ENCODE results near the gene TAS2R1. TPM values are rescaled to one million over a fixed set of nuclear protein-coding genes. Genes with fewer than 3 reads are reported as not detected.

Gene TAS2R1
- polyA plus RNA-seq, 2 of the 4 experiments (the other 2 are of a cell fraction): not detected

GRCh38 chr5:9624196-9624947 is 5.8 kb downstream of the TAS2R1 start:
- Histone ChIP-seq H3K27ac (no peak overlapping the region), H3K4me2 (no peak overlapping the region), H3K4me3 (no peak overlapping the region), H3K4me1 (no peaks in the 10 kb centered on the region), H3K9me3 (no peaks in the 10 kb centered on the region)
- ChIA-PET CTCF (interaction anchor here (0.9 kb wide), 1 partner anchor 21 kb away, joined by 3 read pairs; no protein-coding TSS in a partner anchor), POLR2A (no interaction called here)
- TF ChIP-seq PHF8 (IDR thresholded peaks at IDR 0.05; ENCODE audit: borderline replicate concordance, low read depth) (no peak), HEYL (CRISPR knock-in tag; IDR thresholded peaks at IDR 0.05) (no peak), ZC3H11A (IDR thresholded peaks at IDR 0.05) (no peak), ELK1 (IDR thresholded peaks at IDR 0.05; ENCODE audit: low read depth, low read length) (no peak), CBX8 (IDR thresholded peaks at IDR 0.05) (no peak), MYC (IDR thresholded peaks at IDR 0.05; ENCODE audit: borderline replicate concordance, low read length) (no peak), RCOR1 (IDR thresholded peaks at IDR 0.05; ENCODE audit: low read depth, low read length) (no peak), ESRRA (IDR thresholded peaks at IDR 0.05; ENCODE audit: borderline replicate concordance, low read length) (no peak), USF2 (IDR thresholded peaks at IDR 0.05) (no peak), MAFK (IDR thresholded peaks at IDR 0.05; ENCODE audit: partially characterized antibody) (no peak), RNF2 (IDR thresholded peaks at IDR 0.05; ENCODE audit: borderline replicate concordance, low read depth) (no peak), CHD2 (IDR thresholded peaks at IDR 0.05; ENCODE audit: low read length, partially characterized antibody) (no peak), BHLHE40 (IDR thresholded peaks at IDR 0.05; ENCODE audit: low read depth, low read length) (no peak), GATA3 (IDR thresholded peaks at IDR 0.05; ENCODE audit: borderline replicate concordance) (no peak), HOXB5 (CRISPR knock-in tag; IDR thresholded peaks at IDR 0.05) (no peak), EHF (CRISPR knock-in tag; IDR thresholded peaks at IDR 0.05) (no peak), KDM1A (IDR thresholded peaks at IDR 0.05; ENCODE audit: low read depth) (no peak), RAD21 (conservative IDR thresholded peaks at IDR 0.05 in 1 of 2, IDR thresholded peaks at IDR 0.05 in 1 of 2) (no peak)
- TF ChIP-seq, protein P1, sequence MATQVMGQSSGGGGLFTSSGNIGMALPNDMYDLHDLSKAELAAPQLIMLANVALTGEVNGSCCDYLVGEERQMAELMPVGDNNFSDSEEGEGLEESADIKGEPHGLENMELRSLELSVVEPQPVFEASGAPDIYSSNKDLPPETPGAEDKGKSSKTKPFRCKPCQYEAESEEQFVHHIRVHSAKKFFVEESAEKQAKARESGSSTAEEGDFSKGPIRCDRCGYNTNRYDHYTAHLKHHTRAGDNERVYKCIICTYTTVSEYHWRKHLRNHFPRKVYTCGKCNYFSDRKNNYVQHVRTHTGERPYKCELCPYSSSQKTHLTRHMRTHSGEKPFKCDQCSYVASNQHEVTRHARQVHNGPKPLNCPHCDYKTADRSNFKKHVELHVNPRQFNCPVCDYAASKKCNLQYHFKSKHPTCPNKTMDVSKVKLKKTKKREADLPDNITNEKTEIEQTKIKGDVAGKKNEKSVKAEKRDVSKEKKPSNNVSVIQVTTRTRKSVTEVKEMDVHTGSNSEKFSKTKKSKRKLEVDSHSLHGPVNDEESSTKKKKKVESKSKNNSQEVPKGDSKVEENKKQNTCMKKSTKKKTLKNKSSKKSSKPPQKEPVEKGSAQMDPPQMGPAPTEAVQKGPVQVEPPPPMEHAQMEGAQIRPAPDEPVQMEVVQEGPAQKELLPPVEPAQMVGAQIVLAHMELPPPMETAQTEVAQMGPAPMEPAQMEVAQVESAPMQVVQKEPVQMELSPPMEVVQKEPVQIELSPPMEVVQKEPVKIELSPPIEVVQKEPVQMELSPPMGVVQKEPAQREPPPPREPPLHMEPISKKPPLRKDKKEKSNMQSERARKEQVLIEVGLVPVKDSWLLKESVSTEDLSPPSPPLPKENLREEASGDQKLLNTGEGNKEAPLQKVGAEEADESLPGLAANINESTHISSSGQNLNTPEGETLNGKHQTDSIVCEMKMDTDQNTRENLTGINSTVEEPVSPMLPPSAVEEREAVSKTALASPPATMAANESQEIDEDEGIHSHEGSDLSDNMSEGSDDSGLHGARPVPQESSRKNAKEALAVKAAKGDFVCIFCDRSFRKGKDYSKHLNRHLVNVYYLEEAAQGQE (IDR thresholded peaks at IDR 0.05): no peak
- WGBS (ENCODE audit: missing lambda C conversion rate): 16% methylated on average over 5 of the region's 5 CpGs
- DNase-seq (ENCODE audit: low read depth in 1 of 2, low spot score in 1 of 2) (no peak), ATAC-seq (no peak), FAIRE-seq (no peak)

GRCh38 chr5:9623661-9624060 is 6.5 kb downstream of the TAS2R1 start:
- Histone ChIP-seq H3K4me1 (no peaks in the 10 kb centered on the region), H3K9me3 (no peaks in the 10 kb centered on the region), H3K4me2 (no peak overlapping the region), H3K4me3 (no peak overlapping the region), H3K27ac (no peak overlapping the region)
- POLR2A ChIA-PET: no interaction called here
- 2% methylated on average over 4 of the region's 4 CpGs for WGBS (ENCODE audit: missing lambda C conversion rate)
- FAIRE-seq: no peak
- ATAC-seq: no peak
- DNase-seq (ENCODE audit: low read depth in 1 of 2, low spot score in 1 of 2): no peak
- CTCF ChIA-PET: interaction anchor here (0.9 kb wide), 1 partner anchor 21 kb away, joined by 3 read pairs; no protein-coding TSS in a partner anchor
- TF ChIP-seq CBX2 (IDR thresholded peaks at IDR 0.05; ENCODE audit: borderline replicate concordance, low read depth) (no peak), HOXA7 (CRISPR knock-in tag; IDR thresholded peaks at IDR 0.05) (no peak), TFCP2L1 (CRISPR knock-in tag; IDR thresholded peaks at IDR 0.05) (no peak), CEBPB (IDR thresholded peaks at IDR 0.05) (no peak), EHF (CRISPR knock-in tag; IDR thresholded peaks at IDR 0.05) (no peak), MYC (IDR thresholded peaks at IDR 0.05; ENCODE audit: borderline replicate concordance, low read length) (no peak), FOXS1 (CRISPR knock-in tag; IDR thresholded peaks at IDR 0.05) (no peak), HDAC2 (IDR thresholded peaks at IDR 0.05) (no peak)
- TF ChIP-seq, protein P1 (IDR thresholded peaks at IDR 0.05): no peak
- TF ChIP-seq, protein P2, sequence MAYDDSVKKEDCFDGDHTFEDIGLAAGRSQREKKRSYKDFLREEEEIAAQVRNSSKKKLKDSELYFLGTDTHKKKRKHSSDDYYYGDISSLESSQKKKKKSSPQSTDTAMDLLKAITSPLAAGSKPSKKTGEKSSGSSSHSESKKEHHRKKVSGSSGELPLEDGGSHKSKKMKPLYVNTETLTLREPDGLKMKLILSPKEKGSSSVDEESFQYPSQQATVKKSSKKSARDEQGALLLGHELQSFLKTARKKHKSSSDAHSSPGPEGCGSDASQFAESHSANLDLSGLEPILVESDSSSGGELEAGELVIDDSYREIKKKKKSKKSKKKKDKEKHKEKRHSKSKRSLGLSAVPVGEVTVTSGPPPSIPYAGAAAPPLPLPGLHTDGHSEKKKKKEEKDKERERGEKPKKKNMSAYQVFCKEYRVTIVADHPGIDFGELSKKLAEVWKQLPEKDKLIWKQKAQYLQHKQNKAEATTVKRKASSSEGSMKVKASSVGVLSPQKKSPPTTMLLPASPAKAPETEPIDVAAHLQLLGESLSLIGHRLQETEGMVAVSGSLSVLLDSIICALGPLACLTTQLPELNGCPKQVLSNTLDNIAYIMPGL (CRISPR knock-in tag; IDR thresholded peaks at IDR 0.05; ENCODE audit: borderline replicate concordance): no peak
